IMR-90 (cell line): ENCODE results near the gene AP2B1. TPM values are rescaled to one million over a fixed set of nuclear protein-coding genes. Genes with fewer than 3 reads are reported as not detected.

Experiments used
- ATAC-seq: fragments of 200-7000 bp; cut with Tn5 transposase; 2 replicates; pipeline ENCODE4 v1.9.1; 2020; ENCODE audit warnings: low read depth, mild to moderate bottlenecking, moderate library complexity
- BruUV-seq: library from RNA; stranded (reverse); fragments of 400-500 nt; replicated peaks from 2 replicates; lab custom pipeline; 2021; lab: Mats Ljungman, UMichigan
- CTCF ChIA-PET: fragments of 300-600 bp; formaldehyde crosslinking; extraction: SDS; loops from one replicate; lab custom pipeline; 2021; ENCODE audit warnings: antibody characterized with exemption; lab: Yijun Ruan, JAX
- POLR2A ChIA-PET: fragments of 300-600 bp; sonication (Branson Sonifier 250); formaldehyde crosslinking; loops from one replicate; lab custom pipeline; 2022; ENCODE audit warnings: antibody characterized with exemption; ENCODE audit not compliant: unreplicated experiment; lab: Charles Lee
- DNase-seq: peaks from one replicate; pipeline ENCODE4 v3.0.0; 2013
- H2AFZ ChIP-seq: replicated peaks from 2 replicates; pipeline ENCODE3; 2013; ENCODE audit warnings: low read length, mild to moderate bottlenecking; ENCODE audit not compliant: poor library complexity
- H2AK5ac ChIP-seq: 2 replicates; pipeline ENCODE4 v1.6.1; 2013; ENCODE audit warnings: low read depth, low read length, inconsistent platforms
- H2AK9ac ChIP-seq: replicated peaks from 2 replicates; pipeline ENCODE3; 2013; ENCODE audit warnings: mild to moderate bottlenecking, low read depth, low read length, moderate library complexity; ENCODE audit not compliant: poor library complexity
- H2BK120ac ChIP-seq: 2 replicates; pipeline ENCODE4 v1.6.1; 2013; ENCODE audit warnings: low read depth, low read length, inconsistent platforms
- H2BK15ac ChIP-seq: 3 replicates; pipeline ENCODE4 v1.6.1; 2013; ENCODE audit warnings: low read depth, low read length, inconsistent platforms
- H2BK20ac ChIP-seq: 2 replicates; pipeline ENCODE4 v1.6.1; 2013; ENCODE audit warnings: low read depth, mild to moderate bottlenecking, inconsistent platforms, low read length, moderate library complexity
- H2BK5ac ChIP-seq: 2 replicates; pipeline ENCODE4 v1.6.1; 2013; ENCODE audit warnings: mild to moderate bottlenecking, low read depth, low read length, inconsistent platforms; ENCODE audit not compliant: poor library complexity, severe bottlenecking
- H3K14ac ChIP-seq: replicated peaks from 2 replicates; pipeline ENCODE4 v1.6.1; 2013; ENCODE audit warnings: low read depth, low read length, inconsistent platforms
- H3K18ac ChIP-seq: 2 replicates; pipeline ENCODE4 v1.6.1; 2013; ENCODE audit warnings: low read depth, low read length, control low read depth
- H3K23ac ChIP-seq: 2 replicates; pipeline ENCODE4 v1.6.1; 2013; ENCODE audit warnings: low read depth, low read length, inconsistent platforms
- H3K27ac ChIP-seq: 2 replicates; pipeline ENCODE4 v1.5.1; 2013; ENCODE audit warnings: mild to moderate bottlenecking, control low read depth, low read length; ENCODE audit not compliant: insufficient read depth
- H3K27me3 ChIP-seq: 2 replicates; pipeline ENCODE4 v1.6.1; 2013; ENCODE audit warnings: low read length; ENCODE audit not compliant: control insufficient read depth, insufficient read depth
- H3K36me3 ChIP-seq: 2 replicates; pipeline ENCODE4 v1.6.1; 2013; ENCODE audit warnings: low read length, mixed read lengths; ENCODE audit not compliant: control insufficient read depth, insufficient read depth
- H3K4ac ChIP-seq: 2 replicates; pipeline ENCODE4 v1.6.1; 2013; ENCODE audit warnings: low read depth, low read length, inconsistent platforms
- H3K4me1 ChIP-seq: 2 replicates; pipeline ENCODE4 v1.6.1; 2013; ENCODE audit warnings: low read length, mixed read lengths; ENCODE audit not compliant: control insufficient read depth, insufficient read depth
- H3K4me2 ChIP-seq: 2 replicates; pipeline ENCODE4 v1.6.1; 2013; ENCODE audit warnings: low read depth, mild to moderate bottlenecking, control low read depth, low read length, moderate library complexity
- H3K4me3 ChIP-seq: 2 replicates; pipeline ENCODE4 v1.5.1; 2013; ENCODE audit warnings: low read depth, mild to moderate bottlenecking, control low read depth, low read length, moderate library complexity; ENCODE audit not compliant: insufficient read depth
- H3K56ac ChIP-seq: 2 replicates; pipeline ENCODE4 v1.6.1; 2013; ENCODE audit warnings: low read length, inconsistent platforms; ENCODE audit not compliant: insufficient read depth; ENCODE audit errors: extremely low read depth
- H3K79me1 ChIP-seq, 2 experiments: 2 replicates each; pipeline ENCODE4 v1.6.1; 2013; ENCODE audit warnings: low read length in 2 of 2, inconsistent platforms in 1 of 2, low read depth in 1 of 2
- H3K9ac ChIP-seq: 2 replicates; pipeline ENCODE4 v1.6.1; 2013; ENCODE audit warnings: low read depth, low read length, control low read depth
- H3K9me1 ChIP-seq: 2 replicates; pipeline ENCODE4 v1.6.1; 2013; ENCODE audit warnings: low read length, inconsistent platforms; ENCODE audit not compliant: insufficient read depth
- H3K9me3 ChIP-seq: 2 replicates; pipeline ENCODE4 v1.6.1; 2013; ENCODE audit warnings: low read length; ENCODE audit not compliant: control insufficient read depth, insufficient read depth
- H4K20me1 ChIP-seq: 2 replicates; pipeline ENCODE4 v1.6.1; 2013; ENCODE audit warnings: low read length, inconsistent platforms; ENCODE audit not compliant: insufficient read depth
- H4K5ac ChIP-seq: 2 replicates; pipeline ENCODE4 v1.6.1; 2013; ENCODE audit warnings: mild to moderate bottlenecking, low read depth, low read length, control low read depth
- H4K8ac ChIP-seq, 2 experiments: 2 replicates each; pipeline ENCODE4 v1.6.1; 2013; ENCODE audit warnings: low read depth in 2 of 2, low read length in 2 of 2, control low read depth in 1 of 2, inconsistent platforms in 1 of 2
- H4K91ac ChIP-seq: 2 replicates; pipeline ENCODE4 v1.6.1; 2013; ENCODE audit warnings: low read depth, low read length, inconsistent platforms; ENCODE audit not compliant: insufficient read depth
- BHLHE40 ChIP-seq: fragments of 150-350 bp; IDR thresholded peaks from 2 replicates; pipeline ENCODE4 v1.6.1; 2016; ENCODE audit warnings: mild to moderate bottlenecking, low read depth, low read length
- CHD1 ChIP-seq: IDR thresholded peaks from 2 replicates; pipeline ENCODE4 v1.6.1; 2012; ENCODE audit warnings: low read depth, low read length, improper control_type of control experiment
- CTCF ChIP-seq: conservative IDR thresholded peaks from 2 replicates; pipeline ENCODE4 v1.5.1; 2012; ENCODE audit warnings: mild to moderate bottlenecking, low read depth, low read length, improper control_type of control experiment
- FOS ChIP-seq: fragments of 150-350 bp; IDR thresholded peaks from 2 replicates; pipeline ENCODE4 v1.6.1; 2016; ENCODE audit warnings: low read depth, low read length
- MAFK ChIP-seq: IDR thresholded peaks from 2 replicates; pipeline ENCODE4 v1.6.1; 2012; ENCODE audit warnings: low read depth, low read length, improper control_type of control experiment
- MAZ ChIP-seq: IDR thresholded peaks from 2 replicates; pipeline ENCODE4 v1.6.1; 2012; ENCODE audit warnings: low read depth, mild to moderate bottlenecking, low read length, improper control_type of control experiment, moderate library complexity, borderline replicate concordance
- MXI1 ChIP-seq: IDR thresholded peaks from 2 replicates; pipeline ENCODE4 v1.6.1; 2012; ENCODE audit warnings: low read depth, mild to moderate bottlenecking, low read length, moderate library complexity, borderline replicate concordance
- NFE2L2 ChIP-seq: fragments of 150-350 bp; IDR thresholded peaks from 2 replicates; pipeline ENCODE4 v1.6.1; 2016; ENCODE audit warnings: low read depth, mild to moderate bottlenecking, low read length
- RAD21 ChIP-seq: IDR thresholded peaks from 2 replicates; pipeline ENCODE4 v1.6.1; 2012; ENCODE audit warnings: low read length, improper control_type of control experiment
- RCOR1 ChIP-seq: IDR thresholded peaks from 2 replicates; pipeline ENCODE4 v1.6.1; 2012; ENCODE audit warnings: mild to moderate bottlenecking, low read length, improper control_type of control experiment; ENCODE audit not compliant: insufficient replicate concordance
- RFX5 ChIP-seq: IDR thresholded peaks from 2 replicates; pipeline ENCODE4 v1.8.0; 2012; ENCODE audit warnings: low read depth, mild to moderate bottlenecking, low read length, moderate library complexity
- SMC3 ChIP-seq: fragments of 150-350 bp; IDR thresholded peaks from 2 replicates; pipeline ENCODE4 v1.6.1; 2016; ENCODE audit warnings: low read depth, mild to moderate bottlenecking, antibody characterized with exemption, low read length, moderate library complexity
- dilution Hi-C: fragments of 300-500 bp; cut with HindIII; formaldehyde crosslinking; loops from one replicate; pipeline ENCODE4 v1.14.3; 2018; ENCODE audit warnings: low sequenced_read_pairs; ENCODE audit not compliant: unreplicated experiment
- in situ Hi-C: fragments of 300-500 bp; cut with MboI; formaldehyde crosslinking; loops from 3 replicates; pipeline ENCODE4 v1.14.3; 2019; ENCODE audit warnings: low sequenced_read_pairs, inconsistent platforms, mixed read lengths
- intact Hi-C: fragments of 100-400 bp; cut with micrococcal nuclease; formaldehyde crosslinking; loops from 2 replicates; pipeline ENCODE4 v1.10.0; 2022
- polyA plus RNA-seq, 3 experiments: library from polyadenylated mRNA; depleted of rRNA; stranded (reverse); fragments of >200 nt; gene quantifications; 2 replicates each; pipeline ENCODE4 v1.2.3, GENCODE V29; 2012; ENCODE audit warnings: low replicate concordance in 1 of 3
- total RNA-seq: library from RNA; depleted of rRNA; stranded (reverse); fragments of >200 nt; gene quantifications from 2 replicates; pipeline ENCODE4 v1.2.3, GENCODE V29; 2012
- TF ChIP-seq, protein P1 (sequence below): fragments of 150-350 bp; IDR thresholded peaks from 2 replicates; pipeline ENCODE4 v1.6.1; 2016; ENCODE audit warnings: low read depth, mild to moderate bottlenecking, low read length, moderate library complexity, borderline replicate concordance
- TF ChIP-seq, protein P2 (sequence below): fragments of 150-350 bp; IDR thresholded peaks from 2 replicates; pipeline ENCODE4 v1.6.1; 2017; ENCODE audit warnings: mild to moderate bottlenecking, antibody characterized with exemption, low read length, low read depth

The AP2B1 gene
- total and polyA plus RNA-seq, 2 of the 4 experiments (the other 2 are of a cell fraction): 102 to 125 TPM

GRCh38 chr17:35541434-35541833, 45.7 kb upstream of the AP2B1 start (continued):
- no peak for TF ChIP-seq SMC3

- Histone ChIP-seq H3K79me1 (no peaks in the 10 kb centered on the region), H3K18ac (no peak overlapping the region), H4K5ac (no peak overlapping the region), H4K8ac (no peak overlapping the region), H3K4ac (no peak overlapping the region), H4K91ac (no peak overlapping the region), H3K4me1 (no peaks in the 10 kb centered on the region), H3K27ac (no peak overlapping the region), H3K9me3 (no peaks in the 10 kb centered on the region), H2AK5ac (0 out of 2 replicates have a peak overlapping the region, but pooled peaks have one; percentile 20), H3K27me3 (peaks cover 7% of the 10 kb centered on the region), H2BK20ac (no peak overlapping the region), H3K4me2 (no peak overlapping the region), H3K4me3 (no peak overlapping the region), H3K23ac (no peak overlapping the region), H3K9me1 (no peaks in the 10 kb centered on the region), H3K56ac (no peak overlapping the region), H2BK15ac (no peak overlapping the region), H2BK120ac (no peak overlapping the region), H2AFZ (no peak overlapping the region), H2AK9ac (no peak overlapping the region), H3K36me3 (no peaks in the 10 kb centered on the region), H4K20me1 (no peaks in the 10 kb centered on the region), H3K14ac (no peak overlapping the region), H2BK5ac (no peak overlapping the region), H3K9ac (no peak overlapping the region)
- intact Hi-C loops (loop anchor here (10.0 kb wide), 1 partner anchor 548 kb away; no protein-coding TSS in a partner anchor), in situ Hi-C loops (loop anchor here (25.0 kb wide), 1 partner anchor 1131 kb away; no protein-coding TSS in a partner anchor), dilution Hi-C loops (loop anchor here (25.0 kb wide), 2 partner anchors 231 to 356 kb away; partner anchors contain the start of gene SLC35G3)
- no peak for ATAC-seq
- no TSS peak for BruUV-seq
- no peak for DNase-seq
- CTCF ChIA-PET: no interaction called here
- POLR2A ChIA-PET: interaction anchor here (0.6 kb wide), 1 partner anchor 109 kb away, joined by 3 read pairs; no protein-coding TSS in a partner anchor
- TF ChIP-seq MAFK (no peak), NFE2L2 (no peak), BHLHE40 (no peak), CHD1 (no peak), CTCF (no peak), RFX5 (no peak), FOS (no peak), RAD21 (no peak), MXI1 (no peak), RCOR1 (no peak), MAZ (no peak)
- TF ChIP-seq, protein P1, sequence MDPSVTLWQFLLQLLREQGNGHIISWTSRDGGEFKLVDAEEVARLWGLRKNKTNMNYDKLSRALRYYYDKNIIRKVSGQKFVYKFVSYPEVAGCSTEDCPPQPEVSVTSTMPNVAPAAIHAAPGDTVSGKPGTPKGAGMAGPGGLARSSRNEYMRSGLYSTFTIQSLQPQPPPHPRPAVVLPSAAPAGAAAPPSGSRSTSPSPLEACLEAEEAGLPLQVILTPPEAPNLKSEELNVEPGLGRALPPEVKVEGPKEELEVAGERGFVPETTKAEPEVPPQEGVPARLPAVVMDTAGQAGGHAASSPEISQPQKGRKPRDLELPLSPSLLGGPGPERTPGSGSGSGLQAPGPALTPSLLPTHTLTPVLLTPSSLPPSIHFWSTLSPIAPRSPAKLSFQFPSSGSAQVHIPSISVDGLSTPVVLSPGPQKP: no peak
- TF ChIP-seq, protein P2, sequence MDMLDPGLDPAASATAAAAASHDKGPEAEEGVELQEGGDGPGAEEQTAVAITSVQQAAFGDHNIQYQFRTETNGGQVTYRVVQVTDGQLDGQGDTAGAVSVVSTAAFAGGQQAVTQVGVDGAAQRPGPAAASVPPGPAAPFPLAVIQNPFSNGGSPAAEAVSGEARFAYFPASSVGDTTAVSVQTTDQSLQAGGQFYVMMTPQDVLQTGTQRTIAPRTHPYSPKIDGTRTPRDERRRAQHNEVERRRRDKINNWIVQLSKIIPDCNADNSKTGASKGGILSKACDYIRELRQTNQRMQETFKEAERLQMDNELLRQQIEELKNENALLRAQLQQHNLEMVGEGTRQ: no peak
These were observed 44.1 kb upstream of the AP2B1 start for GRCh38 chr17:35542990-35543389.
